ENCODE data around the gene FBXW2. TPM values are rescaled to one million over a fixed set of nuclear protein-coding genes. Genes with fewer than 3 reads are reported as not detected.

The FBXW2 gene
- total and polyA plus RNA-seq, 2 donors (not counting 1 experiment from before 2014, with no cell fraction given) = 14.9 to 70.6 TPM

- peaks cover 0 to 2% (median 0%) of the 10 kb centered on the region in 3 donors for H3K9me3 ChIP-seq (ENCODE audit: control extremely low read depth in 1 of 3, control insufficient read depth in 2 of 3, insufficient read depth in 1 of 3, low read length in 2 of 3)
- H3K27ac ChIP-seq (ENCODE audit: low read length in 2 of 2) = no peak overlapping the region
- ATAC-seq (ENCODE audit: low read depth) = no peak
- no peak overlapping the region for H3K4me2 ChIP-seq (replicated peaks; ENCODE audit: low read depth, low read length, poor library complexity, severe bottlenecking)
- ChIA-PET CTCF (no interaction called here), POLR2A (no interaction called here)
- TF ChIP-seq CTCF (IDR thresholded peaks at IDR 0.05) (no peak), EZH2 (IDR thresholded peaks at IDR 0.05; ENCODE audit: borderline replicate concordance, insufficient read depth, low read depth, low read length, poor library complexity, severe bottlenecking) (no peak)
- no peak overlapping the region for H2AFZ ChIP-seq (ENCODE audit: insufficient read depth, low read depth, low read length, poor library complexity, severe bottlenecking)
- H3K9ac ChIP-seq (ENCODE audit: low read length) = no peak overlapping the region
- H3K4me1 ChIP-seq (ENCODE audit: control insufficient read depth in 2 of 2, insufficient read depth in 2 of 2, low read length in 2 of 2) = no peaks in the 10 kb centered on the region
- peaks cover 0 to 25% of the 10 kb centered on the region in 2 experiments for H3K36me3 ChIP-seq (replicated peaks in 1 of 2; ENCODE audit: control extremely low read depth in 1 of 2, control insufficient read depth in 1 of 2, extremely low read depth in 1 of 2, insufficient read depth in 2 of 2, low read length in 1 of 2)
- no peaks in the 10 kb centered on the region for H4K20me1 ChIP-seq (ENCODE audit: control insufficient read depth, insufficient read depth, low read length, poor library complexity, severe bottlenecking)
- H3K4me3 ChIP-seq (ENCODE audit: control extremely low read depth in 1 of 5, extremely low read depth in 1 of 5, insufficient read depth in 1 of 5, low read depth in 2 of 5, low read length in 4 of 5) = no peak overlapping the region
- WGBS (ENCODE audit: insufficient coverage) = no CpG with 5 or more reads among the region's 4 CpGs
- no peak overlapping the region for H3K4me3 Mint-ChIP-seq
- no peaks in the 10 kb centered on the region for H3K27me3 ChIP-seq (replicated peaks in 1 of 4; ENCODE audit: control extremely low read depth in 1 of 4, control insufficient read depth in 3 of 4, insufficient read depth in 4 of 4, low read length in 3 of 4)
- H3K4me1 Mint-ChIP-seq = no peaks in the 10 kb centered on the region
- intact Hi-C loops (cut with micrococcal nuclease) = no loop called here
- DNase-seq = no peak
- H3K79me2 ChIP-seq (ENCODE audit: control insufficient read depth, insufficient read depth, low read length) = no peaks in the 10 kb centered on the region
- peaks cover 3% of the 10 kb centered on the region for H3K9me3 Mint-ChIP-seq (ENCODE audit: insufficient read depth)
- H3K27ac Mint-ChIP-seq = no peak overlapping the region
- H3K27me3 Mint-ChIP-seq = no peaks in the 10 kb centered on the region
Measured at GRCh38 chr9:120815075-120815474, 21.9 kb upstream of the FBXW2 start.

GRCh38 chr9:120808931-120809330 lies 15.7 kb upstream of the FBXW2 start:
- no peaks in the 10 kb centered on the region for H3K4me1 Mint-ChIP-seq
- Histone ChIP-seq H3K27ac (ENCODE audit: low read length in 2 of 2) (no peak overlapping the region), H3K4me1 (ENCODE audit: control insufficient read depth in 2 of 2, insufficient read depth in 2 of 2, low read length in 2 of 2) (no peaks in the 10 kb centered on the region), H3K9me3 (ENCODE audit: control extremely low read depth in 1 of 3, control insufficient read depth in 2 of 3, insufficient read depth in 1 of 3, low read length in 2 of 3) (peaks cover 1 to 37% (median 34%) of the 10 kb centered on the region in 3 donors), H3K36me3 (replicated peaks in 1 of 2; ENCODE audit: control extremely low read depth in 1 of 2, control insufficient read depth in 1 of 2, extremely low read depth in 1 of 2, insufficient read depth in 2 of 2, low read length in 1 of 2) (no peaks in the 10 kb centered on the region), H3K9ac (ENCODE audit: low read length) (no peak overlapping the region), H3K4me2 (replicated peaks; ENCODE audit: low read depth, low read length, poor library complexity, severe bottlenecking) (no peak overlapping the region), H3K27me3 (replicated peaks in 1 of 4; ENCODE audit: control extremely low read depth in 1 of 4, control insufficient read depth in 3 of 4, insufficient read depth in 4 of 4, low read length in 3 of 4) (no peaks in the 10 kb centered on the region), H2AFZ (ENCODE audit: insufficient read depth, low read depth, low read length, poor library complexity, severe bottlenecking) (no peak overlapping the region), H3K4me3 (ENCODE audit: control extremely low read depth in 1 of 5, extremely low read depth in 1 of 5, insufficient read depth in 1 of 5, low read depth in 2 of 5, low read length in 4 of 5) (no peak overlapping the region), H3K79me2 (ENCODE audit: control insufficient read depth, insufficient read depth, low read length) (no peaks in the 10 kb centered on the region), H4K20me1 (ENCODE audit: control insufficient read depth, insufficient read depth, low read length, poor library complexity, severe bottlenecking) (no peaks in the 10 kb centered on the region)
- ChIA-PET POLR2A (no interaction called here), CTCF (no interaction called here)
- DNase-seq (no peak), ATAC-seq (ENCODE audit: low read depth) (no peak)
- intact Hi-C loops (cut with micrococcal nuclease) = no loop called here
- H3K27me3 Mint-ChIP-seq = no peaks in the 10 kb centered on the region
- H3K4me3 Mint-ChIP-seq = no peak overlapping the region
- H3K27ac Mint-ChIP-seq = no peak overlapping the region
- H3K9me3 Mint-ChIP-seq (ENCODE audit: insufficient read depth) = peaks cover 16% of the 10 kb centered on the region
- no peak for TF ChIP-seq CTCF (IDR thresholded peaks at IDR 0.05)
- no peak for TF ChIP-seq EZH2 (IDR thresholded peaks at IDR 0.05; ENCODE audit: borderline replicate concordance, insufficient read depth, low read depth, low read length, poor library complexity, severe bottlenecking)
